Fibroblast of the conjunctiva (primary cell): ENCODE measurements around the gene ZNF783.
"Not testable (repeated sequence)": the region's sequence is repeated elsewhere in the genome, so short reads cannot be mapped to it uniquely, and the experiment has no call there.

Source experiments
- DNase-seq: peaks from one replicate; pipeline ENCODE4 v3.0.0-alpha.2; 2010; ENCODE audit warnings: low read depth

ZNF783 gene

DNA sequence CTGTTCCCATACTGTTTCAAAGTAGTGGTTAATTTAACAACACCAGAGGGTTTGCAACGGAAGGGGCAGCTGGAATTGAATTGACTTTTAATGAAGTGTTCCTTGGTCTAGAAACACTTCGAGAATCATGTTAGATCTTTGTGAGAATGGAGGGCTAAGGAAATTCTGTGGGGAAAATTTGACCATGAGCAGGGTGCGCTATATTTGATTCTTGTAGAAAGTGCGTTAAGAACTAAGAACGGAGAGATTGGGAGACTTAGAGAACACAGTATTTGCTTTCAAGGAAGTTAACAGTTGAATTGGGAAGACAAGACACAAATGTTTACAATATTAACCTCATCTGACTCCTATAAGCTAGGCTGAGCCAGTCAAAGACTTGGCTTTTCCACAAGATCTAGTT, 21.4 kb upstream of the ZNF783 start:
- DNase-seq, result no peak

DNA sequence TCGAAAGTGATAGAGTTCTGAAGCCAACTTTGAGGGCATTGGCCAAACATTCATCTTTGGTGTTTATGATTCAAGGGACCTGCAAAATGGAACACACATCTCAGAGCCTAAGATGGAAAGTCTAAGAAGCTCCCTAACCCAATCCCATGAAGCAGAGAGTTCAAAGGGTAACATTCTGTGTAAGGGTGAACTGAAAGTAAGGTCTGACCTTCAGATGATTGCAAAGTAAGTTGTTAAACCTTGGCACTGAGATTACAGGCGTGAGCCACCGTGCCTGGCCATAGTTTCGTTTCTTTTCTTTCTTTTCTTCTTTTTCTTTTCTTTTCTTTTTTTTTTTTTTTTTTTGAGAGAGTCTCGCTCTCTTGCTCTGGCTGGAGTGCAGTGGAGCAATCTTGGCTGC, 20.3 kb upstream of the ZNF783 start:
- no peak for DNase-seq

DNA sequence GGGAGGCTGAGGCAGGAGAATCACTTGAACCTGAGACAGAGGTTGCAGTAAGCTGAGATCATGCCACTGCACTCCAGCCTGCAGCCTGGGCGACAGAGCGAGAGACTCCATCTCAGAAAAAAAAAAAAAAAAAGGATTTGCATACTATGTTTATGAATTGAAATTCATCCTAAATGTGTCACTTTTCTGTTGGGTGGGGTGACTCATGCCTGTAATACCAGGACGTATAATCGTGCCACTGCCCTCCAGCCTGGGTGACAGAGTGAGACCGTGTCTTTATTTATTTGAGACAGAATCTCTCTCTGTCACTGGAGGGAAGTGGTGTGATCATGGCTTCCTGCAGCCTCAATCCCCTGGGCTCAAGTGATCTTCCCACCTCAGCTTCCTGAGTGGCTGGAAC, 16.8 kb upstream of the ZNF783 start:
- DNase-seq, result no peak

DNA sequence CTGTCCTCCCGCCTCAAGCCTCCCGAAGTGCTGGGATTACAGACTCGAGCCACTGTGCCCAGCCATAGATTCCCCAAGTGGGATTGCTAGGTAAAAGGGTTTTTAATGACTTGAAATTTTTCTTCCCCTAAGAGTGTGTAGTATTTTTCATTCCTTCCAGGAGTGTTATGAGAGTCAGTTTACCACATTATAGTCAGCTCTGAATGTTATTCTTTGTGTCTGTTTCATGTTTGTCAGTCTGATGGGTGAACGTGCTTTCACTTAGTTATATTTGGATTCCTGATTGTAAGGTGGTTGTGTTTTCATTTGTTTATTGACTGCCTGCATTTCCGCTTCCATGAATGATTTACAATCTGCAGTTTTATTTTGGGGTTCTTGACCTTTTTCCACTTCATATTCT, 16.3 kb upstream of the ZNF783 start:
- no peak for DNase-seq

DNA sequence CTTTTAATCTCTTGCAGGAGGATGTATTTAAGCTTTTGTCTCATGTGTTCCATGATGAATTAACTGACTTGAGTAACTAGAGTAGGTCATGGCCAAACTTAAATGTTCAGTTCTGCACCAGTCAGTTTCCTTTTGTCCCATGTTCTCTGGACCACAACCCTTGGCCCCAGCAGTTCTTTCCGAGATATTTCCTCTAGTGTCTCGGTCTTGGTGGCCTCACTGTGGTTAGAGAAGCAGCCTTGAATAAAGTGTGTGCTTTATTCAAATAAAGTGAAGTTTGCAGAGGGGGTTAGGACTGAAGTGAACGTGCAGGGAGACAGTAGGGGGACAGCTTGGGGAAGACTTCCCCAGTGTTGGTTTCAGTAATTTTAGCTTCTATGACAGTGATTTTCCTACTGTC, 13.2 kb upstream of the ZNF783 start:
- no peak for DNase-seq

DNA sequence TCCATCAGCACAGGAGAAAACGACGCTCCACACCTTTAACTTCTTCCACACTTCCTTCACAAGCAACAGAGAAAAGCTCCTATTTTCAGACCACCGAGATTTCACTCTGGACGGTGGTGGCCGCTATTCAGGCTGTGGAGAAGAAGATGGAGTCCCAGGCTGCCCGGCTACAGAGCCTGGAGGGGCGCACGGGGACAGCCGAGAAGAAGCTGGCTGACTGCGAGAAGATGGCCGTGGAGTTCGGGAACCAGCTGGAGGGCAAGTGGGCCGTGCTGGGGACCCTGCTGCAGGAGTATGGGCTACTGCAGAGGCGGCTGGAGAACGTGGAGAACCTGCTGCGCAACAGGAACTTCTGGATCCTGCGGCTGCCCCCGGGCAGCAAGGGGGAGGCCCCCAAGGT, 11.8 kb upstream of the ZNF783 start:
- DNase-seq, result not testable (repeated sequence)

DNA sequence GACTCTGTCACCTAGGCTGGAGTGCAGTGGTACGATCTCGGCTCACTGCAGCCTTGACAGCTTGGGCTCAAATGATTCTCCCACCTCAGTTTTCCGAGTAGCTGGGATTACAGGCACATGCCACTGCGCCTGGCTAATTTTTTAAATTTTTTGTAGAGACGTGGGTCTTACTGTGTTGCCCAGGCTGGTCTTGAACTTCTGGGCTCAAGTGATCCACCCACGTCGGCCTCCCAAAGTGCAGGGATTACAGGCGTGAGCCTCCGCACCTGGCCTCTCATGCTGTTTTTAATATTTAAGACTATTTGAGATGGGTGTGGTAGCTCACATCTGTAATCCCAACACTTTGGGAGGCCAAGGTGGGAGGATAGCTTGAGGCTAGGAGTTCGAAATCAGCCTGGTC, 10.5 kb upstream of the ZNF783 start:
- DNase-seq, result not testable (repeated sequence)

DNA sequence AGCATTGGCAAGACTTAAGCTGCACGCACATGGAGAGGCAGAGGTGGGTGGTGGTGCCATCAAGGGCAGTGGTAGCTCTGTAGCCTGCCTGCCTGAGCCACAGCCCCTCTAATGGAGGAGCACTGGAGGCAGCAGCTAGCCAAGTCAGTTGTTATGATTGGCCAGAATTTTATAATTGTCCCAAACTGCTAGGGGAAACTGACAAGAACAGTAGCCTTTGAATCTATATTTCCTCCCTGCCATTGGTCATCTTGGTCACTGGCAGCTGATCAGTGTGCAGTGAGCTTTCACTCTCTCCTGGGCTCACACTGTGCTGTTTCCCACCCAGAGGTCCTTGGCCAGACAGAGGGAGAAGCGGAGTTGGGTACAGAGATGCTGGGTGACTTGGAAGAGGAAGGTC, 9.6 kb upstream of the ZNF783 start:
- DNase-seq, result no peak

DNA sequence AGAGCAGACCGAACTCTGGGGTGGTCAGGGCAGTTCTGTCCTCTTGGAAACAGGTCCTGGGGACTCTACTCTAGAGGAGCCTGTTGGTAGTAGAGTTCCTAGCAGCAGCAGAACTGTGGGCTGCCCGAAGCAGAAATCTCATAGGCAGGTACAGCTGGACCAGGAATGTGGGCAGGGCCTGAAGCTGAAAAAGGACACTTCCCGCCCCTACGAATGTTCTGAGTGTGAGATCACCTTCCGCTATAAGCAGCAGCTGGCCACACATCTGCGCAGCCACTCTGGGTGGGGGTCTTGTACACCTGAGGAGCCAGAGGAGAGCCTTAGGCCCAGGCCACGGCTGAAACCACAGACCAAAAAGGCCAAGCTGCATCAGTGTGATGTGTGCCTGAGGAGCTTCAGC, 8.3 kb upstream of the ZNF783 start:
- DNase-seq, result no peak

DNA sequence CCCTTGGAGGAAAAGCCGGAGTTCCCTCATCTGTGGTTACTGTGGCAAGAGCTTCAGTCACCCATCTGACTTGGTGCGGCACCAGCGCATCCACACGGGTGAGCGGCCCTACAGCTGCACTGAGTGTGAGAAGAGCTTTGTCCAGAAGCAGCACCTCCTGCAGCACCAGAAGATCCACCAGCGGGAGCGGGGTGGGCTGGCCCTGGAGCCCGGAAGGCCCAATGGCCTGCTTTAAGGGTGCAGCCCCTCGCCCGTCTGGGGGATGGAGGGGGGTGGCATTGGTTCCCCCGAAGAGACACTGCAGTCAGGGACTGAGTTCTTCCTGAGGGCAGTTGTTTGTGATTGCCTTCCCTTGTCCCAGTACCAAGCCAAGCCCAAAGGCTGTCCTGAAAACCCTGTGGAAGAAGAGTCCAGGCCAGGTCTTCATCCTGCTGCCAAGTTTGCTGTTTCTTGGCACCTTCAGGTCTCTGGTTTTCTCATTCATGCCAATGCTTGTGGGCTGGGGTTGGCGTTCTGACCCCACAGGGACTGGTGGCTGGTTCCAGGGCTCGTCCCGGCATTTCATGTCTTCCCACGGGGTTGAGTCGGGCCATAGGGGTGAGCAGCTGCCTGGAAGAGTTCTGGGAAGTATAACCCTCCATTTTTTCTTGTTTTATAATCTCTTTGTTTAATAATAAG, 7.7 kb upstream of the ZNF783 start:
- no peak for DNase-seq

DNA sequence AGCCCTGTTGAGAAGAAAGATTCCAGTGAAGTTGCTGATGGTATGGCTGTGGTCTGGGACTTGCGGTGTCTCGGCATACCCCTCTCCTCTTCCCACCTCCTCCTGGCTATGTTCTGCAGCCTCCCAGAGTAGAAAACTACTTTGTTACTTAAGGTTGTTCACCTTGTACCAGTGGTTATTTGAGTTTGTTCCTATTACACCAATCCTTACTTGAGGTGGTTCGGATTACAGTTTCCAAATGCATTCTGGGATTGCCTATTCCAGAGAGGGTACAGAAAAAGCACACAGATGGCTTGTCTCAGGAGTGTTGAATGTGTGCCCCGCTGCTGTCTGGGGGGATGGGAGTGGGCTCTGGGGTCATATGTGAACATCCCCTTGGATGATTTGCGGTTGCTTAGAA, 6.8 kb upstream of the ZNF783 start:
- DNase-seq, result no peak

DNA sequence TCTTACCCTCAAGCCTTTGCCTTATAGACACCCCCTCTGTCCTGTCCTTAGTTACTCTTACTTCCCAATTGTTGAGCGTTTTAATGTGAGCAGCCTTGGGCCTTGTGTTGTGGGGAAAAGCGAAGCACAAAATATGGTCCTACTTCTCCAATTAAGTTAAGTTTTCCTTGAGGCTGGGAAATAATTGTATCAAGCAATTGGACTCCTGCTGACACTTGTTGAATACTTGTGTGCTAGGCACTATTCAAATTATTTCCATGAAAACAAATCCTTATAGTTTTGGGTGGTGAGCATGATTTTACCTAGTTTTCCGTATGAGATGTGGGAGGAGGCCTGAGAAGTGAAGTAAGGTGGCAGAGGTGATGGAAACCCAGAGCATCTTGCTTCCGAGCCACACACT, 5.4 kb upstream of the ZNF783 start:
- DNase-seq, result no peak

DNA sequence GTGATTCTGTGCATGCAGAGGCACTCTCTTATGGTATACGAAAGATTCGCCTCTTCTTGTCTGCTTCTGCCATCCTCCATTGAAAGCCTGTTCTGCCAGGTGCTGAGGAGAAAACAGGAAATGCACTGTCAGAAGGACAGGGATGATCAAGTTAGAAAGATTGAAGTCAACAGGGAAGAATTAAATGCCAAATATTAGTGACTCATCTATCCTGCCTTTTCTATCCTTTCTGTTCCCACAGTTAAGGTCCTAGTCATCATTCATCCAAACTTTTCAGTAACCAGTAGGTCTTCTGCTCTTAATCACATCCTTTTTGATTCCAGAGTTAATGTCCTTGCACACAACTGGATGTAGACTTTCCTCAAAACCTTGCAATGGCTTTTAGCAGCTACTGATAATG, 4.8 kb upstream of the ZNF783 start:
- no peak for DNase-seq

DNA sequence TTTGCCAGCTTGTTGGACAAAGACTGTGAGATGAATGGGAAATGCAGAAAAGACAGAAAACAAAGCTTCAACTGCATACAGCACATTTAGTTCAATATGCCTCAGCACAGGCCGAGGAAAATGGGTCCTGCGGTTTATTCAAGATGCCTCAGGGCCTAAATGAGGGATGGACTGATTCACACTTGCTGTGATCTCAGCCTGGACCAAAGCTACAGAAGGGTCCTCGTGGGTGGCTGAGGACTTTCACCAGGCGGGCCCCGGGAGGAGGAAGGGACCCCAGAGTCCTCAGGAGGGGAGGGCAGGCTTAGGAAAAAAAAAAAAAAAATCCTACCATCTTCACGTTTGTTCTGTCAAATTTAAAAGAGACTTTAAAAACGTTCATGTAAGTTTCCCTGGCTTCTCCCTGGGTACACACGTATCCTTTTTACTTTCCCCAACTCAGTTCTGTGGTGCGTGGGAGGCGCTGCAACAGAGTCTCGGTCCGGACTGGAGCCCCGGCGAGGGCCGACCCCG, 624 bp upstream of the ZNF783 start:
- no peak for DNase-seq

DNA sequence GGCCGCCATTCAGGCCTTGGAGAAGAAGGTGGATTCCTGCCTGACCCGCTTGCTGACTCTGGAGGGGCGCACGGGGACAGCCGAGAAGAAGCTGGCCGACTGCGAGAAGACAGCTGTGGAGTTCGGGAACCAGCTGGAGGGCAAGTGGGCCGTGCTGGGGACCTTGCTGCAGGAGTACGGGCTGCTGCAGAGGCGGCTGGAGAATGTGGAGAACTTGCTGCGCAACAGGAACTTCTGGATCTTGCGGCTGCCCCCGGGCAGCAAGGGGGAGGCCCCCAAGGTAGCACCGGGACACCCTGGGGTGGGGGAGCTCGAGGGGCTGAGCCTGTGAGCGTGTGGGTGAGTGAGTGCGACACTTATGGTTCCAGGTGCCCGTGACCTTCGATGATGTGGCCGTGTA, 4.5 kb downstream of the ZNF783 start:
- no peak for DNase-seq

DNA sequence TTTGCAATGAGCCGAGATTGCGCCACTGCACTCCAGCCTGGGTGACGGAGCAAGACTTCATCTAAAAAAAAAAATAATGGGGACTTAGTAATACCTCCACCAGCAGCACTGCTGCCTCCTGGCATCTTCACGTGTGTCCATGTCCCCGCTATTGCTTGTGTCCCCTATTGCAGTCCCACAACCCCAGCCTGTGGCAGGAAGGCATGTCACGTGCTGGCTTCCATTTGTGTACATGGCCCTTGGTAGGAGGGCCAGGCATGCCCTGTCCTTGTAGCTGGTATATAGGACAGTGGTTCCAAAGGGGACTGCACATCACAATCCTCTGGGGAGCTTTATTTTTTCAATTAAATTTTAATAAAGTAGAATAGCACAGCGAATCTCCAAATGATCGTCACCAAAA, 5.7 kb downstream of the ZNF783 start:
- no peak for DNase-seq

DNA sequence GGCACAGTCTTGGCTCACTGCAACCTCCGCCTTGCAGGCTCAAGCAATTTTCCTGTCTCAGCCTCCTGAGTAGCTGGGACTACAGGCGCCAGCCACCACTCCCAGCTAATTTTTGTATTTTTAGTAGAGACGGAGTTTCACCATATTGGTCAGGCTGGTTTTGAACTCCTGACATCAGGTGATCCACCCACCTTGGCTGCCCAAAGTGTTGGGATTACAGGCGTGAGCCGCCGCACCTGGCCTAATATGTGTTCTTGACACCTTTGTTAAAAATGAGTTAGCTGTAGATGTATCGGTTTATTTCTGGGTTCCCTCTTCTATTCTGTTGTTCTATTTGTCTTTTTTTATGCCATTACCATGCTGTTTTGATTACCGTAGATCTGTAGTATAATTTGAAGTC, 12.4 kb downstream of the ZNF783 start:
- DNase-seq, result not testable (repeated sequence)

DNA sequence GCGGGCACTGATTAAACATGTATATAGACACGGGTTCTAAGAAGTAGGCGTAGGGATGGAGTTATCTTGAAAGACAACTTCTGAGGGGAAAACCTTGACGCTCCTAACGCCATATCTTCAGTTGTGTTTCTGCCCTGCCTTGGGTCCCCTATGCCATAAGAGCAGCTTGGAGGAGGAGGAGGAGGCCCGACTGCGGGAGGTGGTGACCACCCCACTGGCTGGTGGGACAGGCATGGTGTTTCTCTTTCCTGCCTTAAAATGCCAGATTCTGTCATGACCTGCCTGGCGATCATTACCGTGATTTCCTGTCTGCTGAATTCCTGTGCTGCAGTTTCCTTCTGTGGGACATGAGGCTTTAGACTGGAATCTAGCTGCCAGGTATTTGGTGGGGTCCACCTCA, 15.9 kb downstream of the ZNF783 start:
- DNase-seq, result no peak

DNA sequence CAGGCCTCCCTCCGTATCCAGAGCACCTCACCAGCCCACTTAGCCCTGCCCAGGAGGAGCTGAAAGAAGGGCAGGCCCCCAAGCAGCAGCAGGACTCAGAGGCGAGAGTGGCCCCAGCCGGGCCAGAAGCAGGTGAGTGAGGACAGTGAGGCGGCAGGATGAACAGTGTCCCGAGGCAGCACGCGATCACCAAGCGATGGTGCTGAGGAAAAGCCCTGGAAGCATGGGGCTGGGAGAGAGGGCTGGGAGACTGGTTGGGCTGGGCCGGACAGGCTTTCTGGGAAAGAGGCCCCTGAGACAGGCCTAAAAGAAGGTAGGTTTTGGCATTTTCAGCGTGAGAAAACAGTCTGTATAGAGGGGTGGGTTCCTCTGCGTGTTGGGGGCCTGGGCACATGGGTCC, 16.4 kb downstream of the ZNF783 start:
- DNase-seq, result no peak

DNA sequence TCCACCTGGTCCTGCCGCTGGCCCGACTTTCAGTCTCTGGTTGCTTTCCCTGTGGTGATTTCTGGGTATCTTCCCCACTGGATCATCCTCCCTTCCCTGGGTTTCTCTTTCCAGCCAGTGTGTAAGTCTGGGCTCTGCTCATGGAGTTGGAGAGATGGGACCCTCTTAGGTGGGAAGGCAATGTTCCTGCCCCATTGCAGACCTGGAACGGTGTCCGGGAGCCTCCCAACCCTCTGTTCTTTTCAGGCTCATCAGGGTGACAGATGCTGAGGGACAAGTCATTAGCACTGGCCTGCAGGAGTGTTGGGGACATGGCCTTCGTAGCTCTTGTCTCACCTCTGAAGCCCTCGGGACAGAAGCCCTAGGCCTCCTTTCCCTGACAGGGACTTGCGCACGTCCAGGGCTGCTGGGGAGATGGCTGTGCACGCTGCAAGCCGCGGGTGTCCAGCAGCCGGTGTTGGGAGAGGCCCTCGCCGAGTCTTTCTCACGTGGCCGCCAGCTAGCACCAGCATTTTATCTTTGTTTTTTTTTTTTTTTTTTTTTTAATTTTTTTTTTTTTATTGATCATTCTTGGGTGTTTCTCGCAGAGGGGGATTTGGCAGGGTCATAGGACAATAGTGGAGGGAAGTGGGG, 17.2 kb downstream of the ZNF783 start:
- no peak for DNase-seq

DNA sequence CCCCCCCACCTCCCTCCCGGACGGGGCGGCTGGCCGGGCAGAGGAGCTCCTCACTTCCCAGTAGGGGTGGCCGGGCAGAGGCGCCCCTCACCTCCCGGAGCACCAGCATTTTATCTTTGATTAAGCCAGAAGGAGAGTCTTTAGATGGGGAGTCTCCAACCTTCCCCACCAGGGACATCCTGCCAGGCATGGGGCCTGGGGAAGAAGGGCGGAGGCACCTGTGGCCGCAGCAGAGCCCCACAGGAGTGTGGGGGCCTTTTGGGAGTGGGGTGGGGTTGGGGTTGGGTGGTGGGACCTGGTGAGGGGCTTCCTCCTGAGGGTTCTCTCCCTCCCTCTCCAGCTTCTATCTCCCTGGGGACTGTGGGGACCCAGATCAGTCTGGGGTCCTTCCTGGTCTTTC, 18.2 kb downstream of the ZNF783 start:
- DNase-seq, result no peak

DNA sequence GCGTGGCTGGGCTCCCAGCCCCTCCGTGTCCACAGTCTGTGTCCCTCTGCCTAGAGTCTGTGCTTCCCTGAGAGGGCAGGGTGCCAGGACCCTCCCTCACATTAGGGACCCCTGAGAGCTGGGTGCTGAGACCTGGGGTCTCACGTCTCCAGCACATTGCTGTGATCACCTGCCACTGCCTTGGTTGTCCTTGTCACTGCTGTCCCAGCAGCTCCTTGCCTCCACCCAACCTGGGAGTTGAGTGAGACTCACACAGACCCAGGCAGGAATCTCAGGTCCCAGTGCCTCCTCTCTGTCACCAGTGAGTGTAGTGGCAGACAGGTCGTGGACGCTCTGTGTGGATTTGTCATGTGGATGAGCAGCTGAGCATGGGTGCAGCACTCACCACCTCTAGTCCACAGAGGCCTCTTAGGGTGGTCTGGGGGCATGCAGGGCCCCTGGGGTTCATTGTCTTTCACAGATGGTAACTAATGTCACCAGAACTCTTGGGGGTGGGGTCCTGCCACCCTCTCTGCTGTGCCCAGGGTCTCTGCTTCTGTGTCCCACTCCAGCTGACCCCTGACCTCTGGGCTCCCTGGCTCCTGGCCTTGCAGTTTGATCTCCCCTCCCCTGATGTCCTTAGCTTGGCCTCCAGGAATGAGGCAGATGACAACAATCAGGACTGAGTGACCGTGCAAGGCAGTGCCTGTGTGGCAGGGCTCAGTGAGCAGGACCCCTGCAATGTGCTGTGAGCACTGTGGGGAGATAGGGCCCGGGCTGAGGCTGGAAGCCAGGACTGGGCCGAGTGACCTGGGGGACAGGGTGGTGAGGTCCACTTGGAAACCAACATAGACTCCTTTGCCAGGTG, 18.9 kb downstream of the ZNF783 start:
- DNase-seq, result no peak
